OCI-LY7 (cell line): Measurements from ENCODE around the gene LSMEM2.
A peak's percentile ranks its signal among the peaks of the same experiment; 100 is the strongest.

Experiments used
- CTCF ChIP-seq: fragments of 200-600 bp; sonication (generic); conservative IDR thresholded peaks from 2 replicates; pipeline ENCODE4 v1.5.1; 2014; ENCODE audit warnings: mild to moderate bottlenecking, antibody characterized with exemption, low read length, moderate library complexity, mixed read lengths
- EZH2phosphoT487 ChIP-seq: fragments of 200-600 bp; sonication (generic); IDR thresholded peaks from 2 replicates; pipeline ENCODE4 v1.6.1; 2018; ENCODE audit warnings: low read depth, borderline replicate concordance, mild to moderate bottlenecking, mixed run types, antibody characterized with exemption, low read length, moderate library complexity, mixed read lengths

- peak; percentile 85 for TF ChIP-seq CTCF
- no peak for TF ChIP-seq EZH2phosphoT487
Observed at GRCh38 chr3:50256978-50257890, 21.7 kb upstream of the LSMEM2 start.
